Fibroblast of gingiva (primary cell): Measurements from ENCODE around the gene GMDS.

ENCODE experiments used
- DNase-seq: peaks from one replicate; pipeline ENCODE4 v3.0.0-alpha.2; 2011; ENCODE audit warnings: low read depth

Gene GMDS

GRCh38 chr6:2099870-2100269 lies 145.5 kb downstream of the GMDS start:
- DNase-seq: no peak

GRCh38 chr6:2097464-2097863 lies 147.9 kb downstream of the GMDS start:
- no peak for DNase-seq

- DNase-seq: no peak
Observed at GRCh38 chr6:2094642-2095041, 150.8 kb downstream of the GMDS start.

- peak; percentile 7 for DNase-seq
Observed at GRCh38 chr6:2086326-2086965, 159.0 kb downstream of the GMDS start.

GRCh38 chr6:2085657-2086056 lies 159.7 kb downstream of the GMDS start:
- no peak for DNase-seq

- DNase-seq: no peak
Observed at GRCh38 chr6:2081155-2082138, 164.0 kb downstream of the GMDS start.

- DNase-seq: no peak
Observed at GRCh38 chr6:2078888-2079287, 166.5 kb downstream of the GMDS start.

- no peak for DNase-seq
Observed at GRCh38 chr6:2077826-2078225, 167.6 kb downstream of the GMDS start.

GRCh38 chr6:2073476-2073875 lies 171.9 kb downstream of the GMDS start:
- no peak for DNase-seq

- peak; percentile 78 for DNase-seq
Observed at GRCh38 chr6:2072453-2072852, 173.0 kb downstream of the GMDS start.

- DNase-seq: no peak
Observed at GRCh38 chr6:2063547-2063946, 181.9 kb downstream of the GMDS start.

GRCh38 chr6:2061880-2062279 lies 183.5 kb downstream of the GMDS start:
- DNase-seq: peak; percentile 41

- DNase-seq: peak; percentile 49
Observed at GRCh38 chr6:2055911-2056310, 189.5 kb downstream of the GMDS start.

- DNase-seq: no peak
Observed at GRCh38 chr6:2055143-2055542, 190.3 kb downstream of the GMDS start.

GRCh38 chr6:2054516-2055067 lies 190.8 kb downstream of the GMDS start:
- peak; percentile 40 for DNase-seq

GRCh38 chr6:2053691-2054090 lies 191.7 kb downstream of the GMDS start:
- DNase-seq: no peak

GRCh38 chr6:2047855-2048254 lies 197.6 kb downstream of the GMDS start:
- DNase-seq: no peak

- DNase-seq: no peak
Observed at GRCh38 chr6:2044192-2044591, 201.2 kb downstream of the GMDS start.

- no peak for DNase-seq
Observed at GRCh38 chr6:2042956-2043648, 202.3 kb downstream of the GMDS start.

- no peak for DNase-seq
Observed at GRCh38 chr6:2038092-2038491, 207.3 kb downstream of the GMDS start.

- DNase-seq: no peak
Observed at GRCh38 chr6:2037237-2037926, 208.0 kb downstream of the GMDS start.

- DNase-seq: no peak
Observed at GRCh38 chr6:2036710-2037023, 208.7 kb downstream of the GMDS start.
